H7 (cell line): ENCODE results near the gene HSPB9. TPM values are rescaled to one million over a fixed set of nuclear protein-coding genes. Genes with fewer than 3 reads are reported as not detected.

ENCODE experiments used
- DNase-seq: peaks from one replicate; pipeline ENCODE4 v3.0.0; 2012
- H3K27me3 ChIP-seq: 2 replicates; pipeline ENCODE4 v1.6.0; 2011; ENCODE audit warnings: mild to moderate bottlenecking, low read length; ENCODE audit not compliant: control insufficient read depth, insufficient read depth
- H3K36me3 ChIP-seq: replicated peaks from 2 replicates; pipeline ENCODE4 v1.5.1; 2011; ENCODE audit warnings: low read length; ENCODE audit not compliant: control insufficient read depth, insufficient read depth
- H3K4me3 ChIP-seq: 2 replicates; pipeline ENCODE4 v1.5.1; 2011; ENCODE audit warnings: low read depth, mild to moderate bottlenecking, control low read depth, low read length, moderate library complexity; ENCODE audit not compliant: insufficient read depth
- total RNA-seq: library from RNA; depleted of rRNA; stranded (reverse); fragments of >200 nt; shearing (Covaris generic); gene quantifications from 2 replicates; pipeline ENCODE4 v1.2.3, GENCODE V29; 2014

Gene HSPB9
- total RNA-seq, 1 experiment from 2014 or later: 0.10 TPM

- no peak for DNase-seq
- H3K4me3 ChIP-seq: no peak overlapping the region
- no peaks in the 10 kb centered on the region; the same call in 1 of the 2 replicates for H3K27me3 ChIP-seq
- peaks cover 6% of the 10 kb centered on the region for H3K36me3 ChIP-seq
Observed at GRCh38 chr17:42110301-42111264, 12.0 kb upstream of the HSPB9 start.

- Histone ChIP-seq H3K4me3 (no peak overlapping the region), H3K27me3 (no peaks in the 10 kb centered on the region; the same call in 1 of the 2 replicates), H3K36me3 (peaks cover 8% of the 10 kb centered on the region)
- DNase-seq: no peak
Observed at GRCh38 chr17:42111265-42111636, 11.4 kb upstream of the HSPB9 start.

- peak; percentile 70 for DNase-seq
- Histone ChIP-seq H3K36me3 (peaks cover 8% of the 10 kb centered on the region), H3K4me3 (no peak overlapping the region), H3K27me3 (no peaks in the 10 kb centered on the region; the same call in 1 of the 2 replicates)
Observed at GRCh38 chr17:42111871-42112551, 10.6 kb upstream of the HSPB9 start.

- peaks cover 9% of the 10 kb centered on the region for H3K36me3 ChIP-seq
- no peak within 1 kb of the TSS for H3K4me3 ChIP-seq
- peak; percentile 71 for DNase-seq
- no peaks in the 10 kb centered on the region; the same call in 1 of the 2 replicates for H3K27me3 ChIP-seq
Observed at GRCh38 chr17:42112552-42113176, 9.9 kb upstream of the HSPB9 start, which contains the start of gene DHX58. Gene DHX58, minus strand, starts transcription at chr17:42112714. Its CDS starts 822 bp downstream, at chr17:42111892.

GRCh38 chr17:42113293-42114069 lies 9.1 kb upstream of the HSPB9 start:
- Histone ChIP-seq H3K4me3 (no peak overlapping the region), H3K27me3 (no peaks in the 10 kb centered on the region; the same call in 1 of the 2 replicates), H3K36me3 (peaks cover 11% of the 10 kb centered on the region)
- DNase-seq: no peak

GRCh38 chr17:42114118-42114517 lies 8.5 kb upstream of the HSPB9 start:
- DNase-seq: no peak
- Histone ChIP-seq H3K27me3 (no peaks in the 10 kb centered on the region), H3K4me3 (no peak overlapping the region), H3K36me3 (peaks cover 14% of the 10 kb centered on the region)

- DNase-seq: peak; percentile 92
- Histone ChIP-seq H3K27me3 (no peaks in the 10 kb centered on the region), H3K4me3 (no peak overlapping the region), H3K36me3 (peaks cover 16% of the 10 kb centered on the region)
Observed at GRCh38 chr17:42116705-42117396, 5.8 kb upstream of the HSPB9 start.

- Histone ChIP-seq H3K27me3 (no peaks in the 10 kb centered on the region), H3K36me3 (peaks cover 16% of the 10 kb centered on the region), H3K4me3 (no peak overlapping the region)
- DNase-seq: peak; percentile 47
Observed at GRCh38 chr17:42117397-42118125, 5.0 kb upstream of the HSPB9 start.

GRCh38 chr17:42118126-42118510 lies 4.5 kb upstream of the HSPB9 start:
- peaks cover 16% of the 10 kb centered on the region for H3K36me3 ChIP-seq
- no peak overlapping the region for H3K4me3 ChIP-seq
- no peak for DNase-seq
- no peaks in the 10 kb centered on the region for H3K27me3 ChIP-seq

- Histone ChIP-seq H3K36me3 (peaks cover 16% of the 10 kb centered on the region), H3K27me3 (no peaks in the 10 kb centered on the region), H3K4me3 (no peak overlapping the region)
- DNase-seq: peak; percentile 84
Observed at GRCh38 chr17:42118545-42118944, 4.1 kb upstream of the HSPB9 start.

- Histone ChIP-seq H3K4me3 (no peak overlapping the region), H3K36me3 (peaks cover 16% of the 10 kb centered on the region), H3K27me3 (no peaks in the 10 kb centered on the region)
- no peak for DNase-seq
Observed at GRCh38 chr17:42119301-42119700, 3.3 kb upstream of the HSPB9 start.

GRCh38 chr17:42120161-42120769 lies 2.3 kb upstream of the HSPB9 start:
- DNase-seq: no peak
- no peaks in the 10 kb centered on the region for H3K27me3 ChIP-seq
- H3K36me3 ChIP-seq: peaks cover 14% of the 10 kb centered on the region
- H3K4me3 ChIP-seq: peak overlapping the region; percentile 44
